IPS-NIHi7 (cell line): ENCODE data around the gene SDK1.

Source experiments
- DNase-seq: peaks from one replicate; pipeline ENCODE4 v3.0.0; 2012; ENCODE audit warnings: mixed read lengths; ENCODE audit errors: extremely low spot score

SDK1 gene

GRCh38 chr7:3791327-3791726 lies 490.3 kb downstream of the SDK1 start:
- DNase-seq: no peak

GRCh38 chr7:3795141-3795540 lies 494.1 kb downstream of the SDK1 start:
- no peak for DNase-seq

- no peak for DNase-seq
These were observed 494.7 kb downstream of the SDK1 start for GRCh38 chr7:3795781-3796180.

GRCh38 chr7:3805151-3805550 lies 504.1 kb downstream of the SDK1 start:
- DNase-seq: no peak

GRCh38 chr7:3806516-3806915 lies 505.5 kb downstream of the SDK1 start:
- DNase-seq: no peak

GRCh38 chr7:3807824-3808223 lies 506.8 kb downstream of the SDK1 start:
- no peak for DNase-seq

- DNase-seq: no peak
These were observed 520.4 kb downstream of the SDK1 start for GRCh38 chr7:3821488-3821887.

GRCh38 chr7:3825491-3825890 lies 524.4 kb downstream of the SDK1 start:
- no peak for DNase-seq

- no peak for DNase-seq
These were observed 531.1 kb downstream of the SDK1 start for GRCh38 chr7:3832199-3832598.

- DNase-seq: no peak
These were observed 534.1 kb downstream of the SDK1 start for GRCh38 chr7:3835109-3835508.

GRCh38 chr7:3836855-3837254 lies 535.8 kb downstream of the SDK1 start:
- DNase-seq: no peak

- no peak for DNase-seq
These were observed 543.6 kb downstream of the SDK1 start for GRCh38 chr7:3844540-3845151.

- DNase-seq: no peak
These were observed 545.7 kb downstream of the SDK1 start for GRCh38 chr7:3846738-3847137.

- DNase-seq: no peak
These were observed 546.3 kb downstream of the SDK1 start for GRCh38 chr7:3847336-3847735.

GRCh38 chr7:3859431-3859830 lies 558.4 kb downstream of the SDK1 start:
- DNase-seq: no peak

GRCh38 chr7:3860932-3861331 lies 559.9 kb downstream of the SDK1 start:
- DNase-seq: no peak

GRCh38 chr7:3861386-3861785 lies 560.3 kb downstream of the SDK1 start:
- DNase-seq: no peak

GRCh38 chr7:3861941-3862340 lies 560.9 kb downstream of the SDK1 start:
- DNase-seq: no peak

- no peak for DNase-seq
These were observed 561.7 kb downstream of the SDK1 start for GRCh38 chr7:3862774-3863173.

- DNase-seq: no peak
These were observed 565.2 kb downstream of the SDK1 start for GRCh38 chr7:3866277-3866676.

- no peak for DNase-seq
These were observed 566.8 kb downstream of the SDK1 start for GRCh38 chr7:3867863-3868262.

- DNase-seq: no peak
These were observed 578.5 kb downstream of the SDK1 start for GRCh38 chr7:3879355-3880075.

- DNase-seq: no peak
These were observed 579.4 kb downstream of the SDK1 start for GRCh38 chr7:3880228-3880987.
